OCI-LY3 (cell line): ENCODE measurements around the gene ZFAND6.

Source experiments
- H2AFZ ChIP-seq: fragments of 200-600, 300-600 bp; shearing (Covaris generic); 2 replicates; pipeline ENCODE4 v1.6.0; 2014; ENCODE audit warnings: antibody characterized with exemption, low read depth, low read length
- H3K27ac ChIP-seq: fragments of 200-600, 300-600 bp; sonication (generic); 2 replicates; pipeline ENCODE4 v1.5.1; 2014; ENCODE audit warnings: mild to moderate bottlenecking, low read length, moderate library complexity, mixed read lengths
- H3K27me3 ChIP-seq: fragments of 200-600, 300-600 bp; sonication (generic); 2 replicates; pipeline ENCODE4 v1.6.1; 2014; ENCODE audit warnings: low read depth, low read length, mixed read lengths
- H3K36me3 ChIP-seq: fragments of 200-600, 300-600 bp; sonication (generic); replicated peaks from 2 replicates; pipeline ENCODE3; 2014; ENCODE audit warnings: low read depth, low read length, mixed read lengths
- H3K4me1 ChIP-seq: fragments of 300-600, 200-600 bp; sonication (generic); 2 replicates; pipeline ENCODE4 v1.6.1; 2014; ENCODE audit warnings: low read length, mixed read lengths
- H3K4me2 ChIP-seq: fragments of 200-600, 300-600 bp; sonication (generic); 2 replicates; pipeline ENCODE4 v1.6.1; 2014; ENCODE audit warnings: low read length, mixed read lengths
- H3K4me3 ChIP-seq: fragments of 300-600, 200-600 bp; sonication (generic); 2 replicates; pipeline ENCODE4 v1.5.1; 2014; ENCODE audit warnings: antibody characterized with exemption, mild to moderate bottlenecking, low read length, moderate library complexity
- H3K79me2 ChIP-seq: fragments of 300-600, 200-600 bp; shearing (Covaris generic); 2 replicates; pipeline ENCODE4 v1.6.1; 2014; ENCODE audit warnings: mild to moderate bottlenecking, low read length, mixed read lengths
- H3K9ac ChIP-seq: fragments of 300-600, 200-600 bp; shearing (Covaris generic); 2 replicates; pipeline ENCODE4 v1.6.0; 2014; ENCODE audit warnings: mild to moderate bottlenecking, low read length, moderate library complexity
- H3K9me3 ChIP-seq: fragments of 200-600, 300-600 bp; shearing (Covaris generic); 2 replicates; pipeline ENCODE4 v1.6.1; 2014; ENCODE audit warnings: low read length, mixed read lengths; ENCODE audit not compliant: insufficient read depth
- H4K20me1 ChIP-seq: fragments of 200-600, 300-600 bp; sonication (generic); 2 replicates; pipeline ENCODE4 v1.6.1; 2016; ENCODE audit warnings: low read length, mixed read lengths; ENCODE audit not compliant: insufficient read depth
- EZH2phosphoT487 ChIP-seq: fragments of 200-600 bp; shearing (Covaris generic); IDR thresholded peaks from 2 replicates; pipeline ENCODE4 v1.6.1; 2018; ENCODE audit warnings: antibody characterized with exemption, mixed run types, low read depth
- TF ChIP-seq, protein P1 (sequence below): fragments of 200-600, 300-600 bp; sonication (generic); IDR thresholded peaks from 2 replicates; pipeline ENCODE4 v1.5.1; 2014; ENCODE audit warnings: antibody characterized with exemption, low read length, low read depth

ZFAND6 gene

DNA sequence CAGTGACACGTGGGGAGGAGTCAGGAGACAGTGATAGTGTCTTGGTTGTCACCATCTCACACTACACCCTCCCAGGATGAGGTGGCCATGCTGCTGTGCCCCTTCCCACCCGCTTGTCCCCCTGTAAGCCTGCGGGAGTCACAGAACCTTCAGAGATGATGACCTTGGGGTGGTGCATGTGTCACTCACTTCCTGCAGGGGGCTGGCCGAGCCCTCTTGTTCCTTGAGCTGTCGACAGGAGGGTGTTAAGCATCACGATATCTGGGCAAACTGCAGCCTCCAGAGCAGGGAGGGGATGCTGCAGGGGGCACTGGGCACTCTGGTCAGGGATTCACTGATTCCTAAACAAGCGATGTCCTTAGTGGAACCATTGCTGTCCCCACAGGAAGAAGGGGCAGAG, 121.0 kb downstream of the ZFAND6 start:
- Histone ChIP-seq H3K27ac (no peak overlapping the region), H2AFZ (no peak overlapping the region), H3K27me3 (no peaks in the 10 kb centered on the region), H4K20me1 (no peaks in the 10 kb centered on the region), H3K9ac (no peak overlapping the region), H3K4me1 (0 out of 2 replicates have a peak, but pooled peaks cover 6% of the 10 kb centered on the region), H3K4me2 (no peak overlapping the region), H3K4me3 (no peak overlapping the region), H3K9me3 (no peaks in the 10 kb centered on the region), H3K79me2 (no peaks in the 10 kb centered on the region), H3K36me3 (no peaks in the 10 kb centered on the region)
- no peak for TF ChIP-seq EZH2phosphoT487
- TF ChIP-seq, protein P1, sequence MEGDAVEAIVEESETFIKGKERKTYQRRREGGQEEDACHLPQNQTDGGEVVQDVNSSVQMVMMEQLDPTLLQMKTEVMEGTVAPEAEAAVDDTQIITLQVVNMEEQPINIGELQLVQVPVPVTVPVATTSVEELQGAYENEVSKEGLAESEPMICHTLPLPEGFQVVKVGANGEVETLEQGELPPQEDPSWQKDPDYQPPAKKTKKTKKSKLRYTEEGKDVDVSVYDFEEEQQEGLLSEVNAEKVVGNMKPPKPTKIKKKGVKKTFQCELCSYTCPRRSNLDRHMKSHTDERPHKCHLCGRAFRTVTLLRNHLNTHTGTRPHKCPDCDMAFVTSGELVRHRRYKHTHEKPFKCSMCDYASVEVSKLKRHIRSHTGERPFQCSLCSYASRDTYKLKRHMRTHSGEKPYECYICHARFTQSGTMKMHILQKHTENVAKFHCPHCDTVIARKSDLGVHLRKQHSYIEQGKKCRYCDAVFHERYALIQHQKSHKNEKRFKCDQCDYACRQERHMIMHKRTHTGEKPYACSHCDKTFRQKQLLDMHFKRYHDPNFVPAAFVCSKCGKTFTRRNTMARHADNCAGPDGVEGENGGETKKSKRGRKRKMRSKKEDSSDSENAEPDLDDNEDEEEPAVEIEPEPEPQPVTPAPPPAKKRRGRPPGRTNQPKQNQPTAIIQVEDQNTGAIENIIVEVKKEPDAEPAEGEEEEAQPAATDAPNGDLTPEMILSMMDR, result no peak; the same call in 1 of the 2 replicates

DNA sequence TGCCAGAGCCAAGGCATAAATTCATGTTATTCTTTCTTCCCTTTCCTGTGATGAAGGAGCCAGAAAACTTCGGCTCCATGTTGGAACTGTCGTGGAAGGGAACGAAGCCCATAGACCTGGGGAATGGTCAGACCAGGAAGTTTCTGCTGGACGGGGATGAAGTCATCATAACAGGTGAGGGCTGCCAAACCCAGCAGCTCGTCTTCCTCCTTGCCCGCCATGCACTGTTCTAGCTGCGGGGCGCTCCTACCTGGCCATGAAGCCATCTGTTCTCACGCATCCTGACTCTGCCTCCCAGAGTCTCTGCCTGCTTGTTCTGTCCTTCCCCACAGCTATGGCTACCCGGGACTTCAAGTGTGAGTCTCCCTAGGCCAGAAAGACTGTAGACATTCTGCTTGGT, 121.5 kb downstream of the ZFAND6 start:
- no peaks in the 10 kb centered on the region for H3K9me3 ChIP-seq
- H3K27me3 ChIP-seq, result no peaks in the 10 kb centered on the region
- no peak overlapping the region for H3K4me2 ChIP-seq
- H3K9ac ChIP-seq, result no peak overlapping the region
- no peaks in the 10 kb centered on the region for H3K79me2 ChIP-seq
- TF ChIP-seq, protein P1, result no peak
- no peak for TF ChIP-seq EZH2phosphoT487
- H4K20me1 ChIP-seq, result no peaks in the 10 kb centered on the region
- no peak overlapping the region for H3K27ac ChIP-seq
- H3K4me3 ChIP-seq, result no peak overlapping the region
- H3K4me1 ChIP-seq, result 0 out of 2 replicates have a peak, but pooled peaks cover 6% of the 10 kb centered on the region
- no peak overlapping the region for H2AFZ ChIP-seq
- H3K36me3 ChIP-seq, result no peaks in the 10 kb centered on the region

DNA sequence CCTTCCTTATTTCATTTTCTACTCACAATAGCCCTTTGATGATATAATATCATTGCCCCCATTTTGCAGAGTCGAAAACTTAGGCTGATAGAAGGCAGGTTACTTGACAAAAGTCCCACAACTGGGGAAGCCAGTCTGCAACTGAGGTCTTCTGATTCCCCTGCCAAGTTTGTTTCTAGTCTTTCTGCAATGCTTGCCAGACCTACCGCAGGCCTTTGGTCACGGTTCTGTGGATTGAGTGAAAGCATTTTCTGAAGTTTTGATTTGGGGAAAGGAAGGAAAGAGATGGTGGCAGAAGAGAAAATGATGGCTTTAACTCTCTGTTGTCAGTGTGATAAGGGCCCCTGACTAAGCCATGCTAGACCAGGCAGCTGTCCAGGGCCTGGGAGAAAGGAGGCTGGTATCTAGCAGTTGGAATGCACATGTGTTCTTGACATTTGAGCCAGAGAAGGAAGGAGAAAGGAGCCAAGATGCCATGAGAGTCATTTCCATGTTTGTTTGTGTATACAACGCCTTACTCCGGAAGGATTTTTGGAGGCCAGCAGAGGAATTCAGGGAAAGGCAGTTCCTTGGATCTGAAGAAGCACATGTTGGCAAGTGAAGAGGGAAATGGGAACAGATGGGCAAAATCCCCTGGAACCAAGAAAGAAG, 123.3 kb downstream of the ZFAND6 start:
- no peaks in the 10 kb centered on the region for H3K27me3 ChIP-seq
- H3K9ac ChIP-seq, result no peak overlapping the region
- TF ChIP-seq EZH2phosphoT487, result no peak
- TF ChIP-seq, protein P1, result no peak
- no peak overlapping the region for H3K4me3 ChIP-seq
- no peaks in the 10 kb centered on the region for H3K36me3 ChIP-seq
- H3K4me2 ChIP-seq, result no peak overlapping the region
- H4K20me1 ChIP-seq, result no peaks in the 10 kb centered on the region
- no peaks in the 10 kb centered on the region for H3K9me3 ChIP-seq
- no peaks in the 10 kb centered on the region for H3K79me2 ChIP-seq
- no peak overlapping the region for H3K27ac ChIP-seq
- no peak overlapping the region for H2AFZ ChIP-seq
- 0 out of 2 replicates have a peak, but pooled peaks cover 6% of the 10 kb centered on the region for H3K4me1 ChIP-seq

DNA sequence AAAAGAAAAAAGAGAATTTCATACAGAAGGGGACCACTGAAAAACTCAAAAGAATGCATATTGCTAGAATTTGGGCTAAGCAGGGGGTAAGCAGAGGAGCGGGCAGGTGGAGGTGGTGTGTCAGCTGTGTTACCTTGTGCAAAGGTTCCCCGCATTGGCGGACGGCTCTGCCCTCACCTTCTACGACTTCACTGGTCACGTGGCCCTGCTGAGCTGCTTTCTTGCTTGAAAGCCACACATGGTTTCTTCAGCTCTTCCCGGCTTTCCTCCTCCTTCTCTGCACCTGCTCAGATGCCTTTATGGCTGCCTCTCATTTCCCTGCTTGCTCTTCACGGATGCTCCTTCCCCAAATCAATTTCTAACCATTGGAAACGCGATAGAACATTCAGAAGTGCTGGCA, 123.8 kb downstream of the ZFAND6 start:
- Histone ChIP-seq H3K79me2 (no peaks in the 10 kb centered on the region), H3K9me3 (no peaks in the 10 kb centered on the region), H3K9ac (no peak overlapping the region), H3K4me3 (no peak overlapping the region), H3K27ac (no peak overlapping the region), H3K4me2 (no peak overlapping the region), H3K36me3 (no peaks in the 10 kb centered on the region), H3K4me1 (0 out of 2 replicates have a peak, but pooled peaks cover 6% of the 10 kb centered on the region), H4K20me1 (no peaks in the 10 kb centered on the region), H2AFZ (no peak overlapping the region), H3K27me3 (no peaks in the 10 kb centered on the region)
- no peak for TF ChIP-seq EZH2phosphoT487
- TF ChIP-seq, protein P1, result no peak
